Stomach (tissue), 9 donors: ENCODE measurements around the gene MCM8. TPM values are rescaled to one million over a fixed set of nuclear protein-coding genes. Genes with fewer than 3 reads are reported as not detected.

Source experiments
- DNase-seq, 2 donors: peaks; one replicate each; pipeline versions ENCODE4 v3.0.0 to v3.0.0-alpha.2; 2013 to 2019
- H3K27ac ChIP-seq, 5 donors: fragments of 200-600 bp in 4 of 5; sonication (generic) in 4 of 5; one replicate each; pipeline ENCODE4 v1.5.1; 2013 to 2019; ENCODE audit warnings: mild to moderate bottlenecking in 1 of 5, moderate library complexity in 1 of 5
- H3K27me3 ChIP-seq, 3 donors: fragments of 200-600 bp; sonication (generic); one replicate each; pipeline ENCODE4 v1.5.1; 2017 to 2019; ENCODE audit warnings: mixed run types in 1 of 3
- H3K36me3 ChIP-seq, 4 donors: fragments of 200-600 bp; sonication (generic); 1 replicate in 3 of 4; 2 replicates in 1 of 4; pipeline ENCODE4 v1.5.1; 2016 to 2019
- H3K4me1 ChIP-seq, 4 donors: fragments of 200-600 bp; sonication (generic); one replicate each; pipeline ENCODE4 v1.5.1; 2016 to 2019
- H3K4me3 ChIP-seq, 4 donors: fragments of 200-600 bp; sonication (generic) in 3 of 4; one replicate each; pipeline ENCODE4 v1.5.1; 2016 to 2019; ENCODE audit warnings: mild to moderate bottlenecking in 1 of 4
- H3K9me3 ChIP-seq, 4 donors: fragments of 200-600 bp; sonication (generic); one replicate each; pipeline ENCODE4 v1.5.1; 2016 to 2019
- CTCF ChIP-seq, 7 experiments: fragments of 450-650 bp in 4 of 7; fragments of 200-600 bp in 3 of 7; sonication (generic) in 3 of 7; IDR thresholded peaks; one replicate each; pipeline ENCODE4 v1.5.1; 2016 to 2019; ENCODE audit warnings: antibody characterized with exemption in 7 of 7, control low read depth in 2 of 7, mild to moderate bottlenecking in 1 of 7
- EP300 ChIP-seq: sonication (generic); formaldehyde crosslinking; IDR thresholded peaks from one replicate; pipeline ENCODE4 v1.6.1; 2017; ENCODE audit warnings: antibody characterized with exemption
- POLR2A ChIP-seq, 4 donors: fragments of 450-650 bp; IDR thresholded peaks; one replicate each; pipeline ENCODE4 v1.6.1; 2016; ENCODE audit warnings: antibody characterized with exemption in 4 of 4, control low read depth in 2 of 4, mild to moderate bottlenecking in 1 of 4, moderate library complexity in 1 of 4
- POLR2AphosphoS5 ChIP-seq, 3 donors: sonication (generic); formaldehyde crosslinking; IDR thresholded peaks; one replicate each; pipeline ENCODE4 v1.6.1; 2016; ENCODE audit warnings: antibody characterized with exemption in 3 of 3
- WGBS, 5 donors: extraction: QIAGEN DNeasy Blood & Tissue Kit in 3 of 5; methylation state at CpG; one replicate each; pipeline versions ENCODE4 v1.1.5 to v1.1.7; 2013 to 2018; 5-methylcytosine and 5-hydroxymethylcytosine counted together
- intact Hi-C: fragments of 100-400 bp; cut with DNase I; formaldehyde crosslinking; loops from one replicate; pipeline ENCODE4 v1.15.1; 2023; ENCODE audit warnings: low total_unique reads
- polyA plus RNA-seq, 3 donors: library from polyadenylated mRNA; stranded (reverse); fragments of 200-250 nt; gene quantifications; one replicate each; pipeline ENCODE4 v1.2.3, GENCODE V29; 2013
- total RNA-seq, 5 donors: library from RNA; depleted of rRNA; stranded (reverse); fragments of >200 nt; gene quantifications; one replicate each; pipeline versions ENCODE4 v1.1.0 to v1.2.3, GENCODE V29; 2014 to 2016
- donor health status: healthy with polysubstance abuse.
- donor health status: Bipolar disorder and iron deficiency.
- donor health status: healthy.

MCM8 gene
- total and polyA plus RNA-seq, 8 donors: 2.1 to 39.3 (median 3.6) TPM

DNA sequence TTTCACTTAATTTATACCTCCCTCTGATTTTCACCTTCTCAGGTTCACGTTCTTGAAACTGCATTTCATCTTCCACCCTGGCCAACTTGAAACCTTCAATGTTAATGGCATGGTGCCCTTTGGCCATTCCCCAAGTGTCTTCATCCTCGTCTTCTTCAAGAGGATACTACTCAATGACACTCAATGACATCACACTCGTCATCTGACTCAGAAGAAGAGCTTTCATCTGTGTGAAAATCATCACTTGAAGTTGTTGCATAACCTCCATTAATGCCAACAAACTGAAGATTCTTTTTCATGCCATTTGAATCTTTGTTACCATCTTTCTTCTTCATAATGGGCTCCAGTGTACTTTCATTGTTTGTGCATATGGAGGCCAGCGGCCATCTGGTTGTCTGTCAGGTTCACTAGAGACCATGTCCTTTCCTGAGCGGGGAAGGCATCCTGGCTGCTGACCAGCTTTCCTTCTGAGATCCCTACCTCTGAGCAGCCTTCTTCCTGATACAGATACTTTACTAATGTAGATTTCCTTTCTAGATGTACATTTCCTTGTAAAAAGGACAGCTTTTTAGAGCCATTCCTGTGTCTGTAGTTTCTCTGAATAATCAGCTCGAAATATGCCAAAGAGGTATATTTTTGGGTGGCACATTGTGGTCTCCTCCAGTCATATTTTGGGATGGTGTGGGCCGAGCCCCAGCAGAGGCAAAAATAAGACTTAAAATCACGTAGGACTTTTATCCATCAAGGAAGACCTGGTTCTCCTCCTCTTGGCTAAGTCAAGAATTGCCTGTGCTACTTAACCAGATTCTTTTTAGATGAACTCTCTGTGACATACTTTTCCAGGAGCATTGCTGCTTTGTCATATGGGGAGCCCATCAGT, 21.4 kb upstream of the MCM8 start:
- no peak for TF ChIP-seq POLR2AphosphoS5 (IDR thresholded peaks at IDR 0.05)
- TF ChIP-seq CTCF (IDR thresholded peaks at IDR 0.05): no peak
- no peak for TF ChIP-seq POLR2A (IDR thresholded peaks at IDR 0.05)
- no peak for TF ChIP-seq EP300
- intact Hi-C loops: no loop called here
- H3K4me1 ChIP-seq: no peaks in the 10 kb centered on the region
- H3K36me3 ChIP-seq: no peaks in the 10 kb centered on the region
- peaks cover 0 to 9% (median 0%) of the 10 kb centered on the region in 3 donors for H3K27me3 ChIP-seq
- H3K27ac ChIP-seq: no peak overlapping the region
- H3K4me3 ChIP-seq: no peak overlapping the region
- DNase-seq: no peak
- H3K9me3 ChIP-seq: no peaks in the 10 kb centered on the region
- 73 to 83% (median 78%) methylated on average over 8 of the region's 8 CpGs for WGBS, 5 donors

GRCh38 chr20:5931411-5931810, 19.0 kb upstream of the MCM8 start:
- H3K4me3 ChIP-seq: no peak overlapping the region
- 85 to 97% (median 93%) methylated on average over 3 of the region's 3 CpGs for WGBS, 5 donors
- no peak overlapping the region for H3K27ac ChIP-seq
- no peak for TF ChIP-seq EP300
- no peak for TF ChIP-seq POLR2AphosphoS5 (IDR thresholded peaks at IDR 0.05)
- TF ChIP-seq CTCF (IDR thresholded peaks at IDR 0.05): no peak
- TF ChIP-seq POLR2A (IDR thresholded peaks at IDR 0.05): no peak
- intact Hi-C loops: no loop called here
- H3K9me3 ChIP-seq: no peaks in the 10 kb centered on the region
- no peaks in the 10 kb centered on the region for H3K36me3 ChIP-seq
- no peaks in the 10 kb centered on the region for H3K4me1 ChIP-seq
- no peak for DNase-seq
- peaks cover 0 to 9% (median 0%) of the 10 kb centered on the region in 3 donors for H3K27me3 ChIP-seq

DNA sequence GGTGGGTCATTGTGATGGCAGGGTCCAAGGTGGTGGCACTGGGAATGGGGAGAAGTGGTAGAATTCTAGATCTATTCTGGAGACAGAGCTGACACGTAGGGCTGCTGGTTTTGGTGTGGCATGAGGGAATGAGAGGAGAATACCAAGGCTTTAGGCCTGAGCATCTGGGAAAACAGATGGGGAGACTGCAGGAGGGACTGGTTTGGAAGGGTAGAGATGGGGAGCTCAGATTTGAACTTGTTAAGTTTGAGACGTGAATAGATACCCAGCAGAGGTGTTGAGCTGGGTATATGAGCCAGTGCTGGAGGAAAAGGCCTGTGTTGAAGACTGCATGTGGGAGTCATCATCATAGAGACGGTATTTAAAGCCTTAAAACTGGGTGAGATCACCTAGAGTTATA, 17.7 kb upstream of the MCM8 start:
- Histone ChIP-seq H3K9me3 (no peaks in the 10 kb centered on the region), H3K27me3 (peaks cover 0 to 7% (median 0%) of the 10 kb centered on the region in 3 donors), H3K4me3 (no peak overlapping the region), H3K36me3 (peaks cover 0 to 10% (median 8%) of the 10 kb centered on the region in 4 donors), H3K4me1 (no peaks in the 10 kb centered on the region), H3K27ac (no peak overlapping the region)
- TF ChIP-seq CTCF (IDR thresholded peaks at IDR 0.05) (no peak), POLR2A (IDR thresholded peaks at IDR 0.05) (no peak), POLR2AphosphoS5 (IDR thresholded peaks at IDR 0.05) (no peak), EP300 (no peak)
- intact Hi-C loops: no loop called here
- 66 to 89% (median 82%) methylated on average over 3 of the region's 3 CpGs for whole genome bisulfite sequencing, 5 donors
- DNase-seq: no peak

DNA sequence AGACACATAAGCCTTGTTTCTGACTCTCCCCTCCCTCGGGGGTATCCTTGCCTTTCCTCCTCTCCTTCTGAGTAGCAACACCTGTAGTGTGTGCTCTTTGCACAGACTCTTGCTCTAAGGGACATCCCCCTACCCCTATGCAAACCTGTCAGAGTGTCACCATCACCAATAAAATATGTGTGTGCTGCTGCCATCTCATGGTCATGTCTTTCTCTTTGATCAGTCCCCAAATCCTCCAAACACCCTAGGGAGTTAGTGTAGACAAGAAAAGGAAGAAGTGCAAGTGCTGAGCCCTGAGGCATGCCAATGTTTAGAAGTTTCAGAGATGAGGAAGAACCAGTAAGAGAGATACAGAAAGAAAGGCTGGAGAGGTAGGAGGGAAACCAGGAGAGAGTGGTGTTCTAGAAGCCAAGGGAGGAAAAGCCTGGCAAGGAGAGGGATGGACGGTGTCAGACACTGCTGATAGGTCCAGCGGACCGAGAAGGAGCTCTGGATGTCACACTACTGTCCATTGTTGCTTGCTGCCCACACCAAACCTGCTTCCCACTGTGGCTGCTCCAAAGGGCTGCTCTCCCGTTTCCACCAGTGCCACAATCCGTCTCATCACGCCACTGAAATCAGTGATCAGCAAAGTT, 16.5 kb upstream of the MCM8 start:
- H3K9me3 ChIP-seq: no peaks in the 10 kb centered on the region
- WGBS, 5 donors: 59 to 79% (median 68%) methylated on average over 7 of the region's 7 CpGs
- H3K27me3 ChIP-seq: no peaks in the 10 kb centered on the region
- intact Hi-C loops: no loop called here
- H3K36me3 ChIP-seq: peaks cover 10 to 21% (median 19%) of the 10 kb centered on the region in 4 donors
- H3K27ac ChIP-seq: no peak overlapping the region
- H3K4me3 ChIP-seq: no peak overlapping the region
- H3K4me1 ChIP-seq: no peaks in the 10 kb centered on the region
- DNase-seq: peak in 1 of 2 donors; percentile 24
- TF ChIP-seq CTCF (IDR thresholded peaks at IDR 0.05): no peak
- no peak for TF ChIP-seq EP300
- TF ChIP-seq POLR2AphosphoS5 (IDR thresholded peaks at IDR 0.05): no peak
- no peak for TF ChIP-seq POLR2A (IDR thresholded peaks at IDR 0.05)
